HG03460 (cell line): ENCODE results near the gene SLC22A1.

Source experiments
- ATAC-seq: cut with Tn5 transposase; IDR thresholded peaks from one replicate; pipeline ENCODE4 v1.9.1; 2021; ENCODE audit not compliant: unreplicated experiment

The SLC22A1 gene

DNA sequence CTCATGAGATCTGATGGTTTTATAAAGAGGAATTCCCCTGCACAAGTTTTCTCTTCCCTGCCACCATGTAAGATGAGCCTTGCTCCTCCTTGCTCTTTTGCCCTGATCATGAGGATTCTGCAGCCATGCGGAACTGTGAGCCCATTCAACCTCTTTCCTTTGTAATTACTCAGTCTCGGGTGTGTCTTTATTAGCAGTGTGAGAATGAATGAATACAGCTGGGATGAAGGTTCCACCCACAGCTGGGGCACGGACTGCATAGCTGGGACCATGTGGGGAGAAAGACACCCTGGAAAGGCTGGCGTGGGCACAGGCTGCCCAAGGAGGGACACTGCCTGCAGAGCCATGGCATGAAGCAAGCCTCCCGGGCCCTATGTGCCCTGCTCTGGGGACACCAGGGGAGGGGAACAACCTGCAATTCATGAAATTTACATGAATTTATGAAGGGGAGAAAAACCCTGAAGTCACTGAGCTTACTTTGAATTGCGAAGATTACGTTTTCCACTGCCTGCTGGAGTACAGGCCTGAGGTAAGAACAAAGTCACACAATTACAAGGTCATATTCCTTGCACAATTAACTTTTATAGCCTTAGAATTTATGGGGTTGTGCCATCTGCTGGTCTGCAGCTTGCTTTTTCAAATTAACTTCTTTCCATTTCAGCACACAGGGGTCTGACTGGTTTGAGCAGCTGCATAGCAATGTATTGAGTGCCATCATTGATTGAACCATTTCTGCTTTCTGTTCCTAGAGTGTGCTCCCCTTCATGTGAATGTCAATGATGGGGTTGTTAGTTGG is 46.2 kb downstream of the SLC22A1 start:
- ATAC-seq: no peak

DNA sequence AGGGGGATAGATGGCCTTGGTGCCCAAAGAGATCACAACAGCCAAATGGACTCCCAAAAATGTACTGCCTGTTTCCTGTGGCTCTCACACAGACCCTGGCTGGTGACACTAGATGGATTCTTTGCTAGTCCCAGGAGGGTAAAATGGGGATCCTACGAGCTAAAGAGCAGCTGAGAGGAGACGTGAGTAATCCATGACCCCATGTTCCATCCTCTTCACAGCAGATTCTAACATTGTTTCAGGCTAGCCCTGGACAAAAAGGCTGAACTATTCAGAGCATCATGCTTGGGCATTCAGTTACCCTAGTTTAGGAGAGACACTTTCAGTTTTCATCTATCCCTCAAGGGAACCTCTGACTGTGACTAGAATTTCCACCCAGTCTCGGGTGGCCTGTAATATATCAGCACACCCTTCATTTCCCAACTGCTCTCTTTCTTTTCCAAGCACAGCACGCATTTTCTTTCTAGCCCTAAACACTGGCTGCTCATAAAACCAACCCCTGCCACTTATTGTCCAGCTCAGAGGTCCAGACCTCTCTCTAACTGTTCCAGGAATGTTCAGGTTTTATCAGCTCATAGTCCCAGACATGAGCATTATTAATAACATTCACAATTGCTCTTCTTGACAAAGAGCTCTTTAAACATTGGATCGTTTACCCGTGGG is 48.5 kb downstream of the SLC22A1 start:
- ATAC-seq: no peak

- no peak for ATAC-seq
Measured at GRCh38 chr6:160172704-160173103, 51.1 kb downstream of the SLC22A1 start.

- ATAC-seq: no peak
Measured at GRCh38 chr6:160173806-160174527, 52.4 kb downstream of the SLC22A1 start.

GRCh38 chr6:160174681-160175080 is 53.1 kb downstream of the SLC22A1 start:
- no peak for ATAC-seq

DNA sequence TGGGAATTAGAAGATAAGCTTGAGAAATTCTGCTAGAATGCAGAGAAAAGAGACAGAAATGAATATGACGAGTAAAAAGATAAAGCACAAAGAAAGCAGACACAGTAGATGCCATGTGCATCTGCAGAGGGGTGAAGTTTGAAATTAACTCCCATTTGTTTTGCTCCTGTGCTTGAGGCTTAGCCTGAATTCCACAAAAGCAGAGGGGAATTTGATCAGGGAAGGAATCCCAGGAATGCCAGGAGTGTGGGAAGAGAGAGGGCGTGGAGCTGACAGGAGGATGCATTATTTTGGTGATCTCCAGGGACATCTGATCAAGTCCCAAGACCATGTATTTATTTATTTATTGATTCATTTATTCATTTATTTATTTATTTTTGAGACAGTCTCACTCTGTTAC is 55.6 kb downstream of the SLC22A1 start:
- no peak for ATAC-seq

DNA sequence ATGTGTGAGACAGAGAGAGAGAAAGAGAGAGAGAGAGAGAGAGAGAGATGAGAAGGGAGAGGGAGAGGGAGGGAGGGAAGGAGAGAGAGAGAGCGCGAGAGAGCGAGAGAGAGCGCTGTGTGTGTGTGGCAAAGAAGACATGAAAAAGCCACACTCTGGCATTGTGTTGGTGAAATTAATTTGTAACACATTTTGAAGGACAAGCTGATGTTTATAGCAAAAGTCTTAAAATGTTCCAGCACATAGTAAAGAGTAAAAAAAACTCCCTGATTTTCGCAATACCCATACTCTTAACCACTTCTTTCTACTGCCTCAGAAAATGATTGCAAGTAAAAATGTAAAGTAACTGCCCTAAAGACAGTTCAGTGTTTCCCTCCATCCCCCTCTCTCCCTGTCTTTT is 56.7 kb downstream of the SLC22A1 start:
- no peak for ATAC-seq

DNA sequence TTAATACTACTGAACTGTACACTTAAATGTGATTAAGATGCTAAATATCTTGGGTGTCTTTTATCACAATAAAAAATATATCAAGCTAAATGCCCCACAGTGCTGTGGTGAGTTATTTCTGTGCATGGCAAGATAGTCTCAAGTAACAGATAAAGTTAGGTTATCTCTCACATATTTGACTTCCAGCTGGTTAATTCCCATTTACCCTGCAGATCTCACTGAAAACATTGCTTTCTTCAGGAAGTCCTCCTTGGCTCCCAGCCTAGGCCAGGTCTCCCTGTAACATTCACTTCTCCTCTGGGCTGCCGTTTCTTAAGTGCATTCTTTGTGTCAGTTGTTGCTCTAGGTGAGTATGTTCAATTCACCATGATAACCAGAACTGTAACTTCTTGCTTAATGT is 59.1 kb downstream of the SLC22A1 start:
- ATAC-seq: no peak

DNA sequence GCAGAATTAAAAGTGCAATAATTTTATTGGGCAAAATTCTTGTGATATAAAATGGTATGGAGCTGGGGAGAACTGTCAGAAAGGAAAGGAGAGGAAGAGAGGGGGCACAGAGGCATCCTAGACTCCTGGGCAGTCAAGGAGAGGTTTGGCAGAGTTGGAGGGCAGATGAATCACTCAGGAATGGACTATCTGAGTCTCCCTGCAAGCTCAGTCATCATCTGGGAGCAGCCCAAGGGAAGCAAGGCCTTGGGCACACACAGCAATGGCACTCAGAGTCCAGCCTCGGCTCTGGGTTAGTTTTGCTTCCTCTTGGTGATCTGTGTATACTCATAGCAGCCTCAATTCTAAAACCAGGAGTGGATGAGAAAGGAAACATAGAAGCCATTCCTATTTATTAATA is 67.2 kb downstream of the SLC22A1 start:
- no peak for ATAC-seq

DNA sequence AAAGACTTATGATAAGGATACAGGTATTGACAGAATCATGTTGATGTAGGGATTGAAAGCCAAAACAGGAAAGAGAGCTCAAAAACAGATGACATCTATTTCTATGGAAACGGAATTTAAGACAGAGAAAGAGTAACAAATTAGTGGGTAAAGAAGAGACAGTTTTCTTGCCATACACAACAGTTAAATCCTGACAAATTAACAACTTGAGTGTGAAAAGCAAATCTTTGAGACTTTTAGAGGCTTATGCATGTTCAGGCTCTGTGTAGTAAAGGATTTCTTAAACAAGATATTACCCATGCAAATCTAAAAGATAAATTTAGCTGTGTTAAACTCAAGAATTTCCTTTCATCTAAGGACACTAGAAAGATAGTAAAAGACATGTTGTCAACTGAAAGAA is 68.5 kb downstream of the SLC22A1 start:
- ATAC-seq: no peak

DNA sequence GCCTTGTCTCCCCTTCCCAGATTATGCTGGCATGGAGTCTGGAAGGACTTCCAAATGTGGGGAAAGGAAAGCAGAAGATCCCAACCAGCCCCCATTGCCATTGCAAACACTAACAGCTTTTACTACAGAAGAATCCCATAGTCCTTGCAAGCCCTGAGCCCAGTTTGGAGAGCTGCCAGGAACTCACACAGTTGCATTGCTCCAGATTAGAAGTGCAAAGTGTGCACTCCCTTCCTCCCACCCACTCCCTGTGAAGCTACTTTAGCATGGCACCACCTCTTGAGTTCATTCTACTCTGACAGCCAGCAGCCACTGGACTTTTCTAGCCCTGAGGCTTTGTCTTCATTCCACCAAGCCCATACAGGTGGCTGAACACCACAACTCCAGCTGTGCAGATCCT is 69.4 kb downstream of the SLC22A1 start:
- no peak for ATAC-seq

GRCh38 chr6:160192840-160193239 is 71.2 kb downstream of the SLC22A1 start:
- no peak for ATAC-seq

GRCh38 chr6:160194808-160195207 is 73.2 kb downstream of the SLC22A1 start:
- ATAC-seq: no peak

DNA sequence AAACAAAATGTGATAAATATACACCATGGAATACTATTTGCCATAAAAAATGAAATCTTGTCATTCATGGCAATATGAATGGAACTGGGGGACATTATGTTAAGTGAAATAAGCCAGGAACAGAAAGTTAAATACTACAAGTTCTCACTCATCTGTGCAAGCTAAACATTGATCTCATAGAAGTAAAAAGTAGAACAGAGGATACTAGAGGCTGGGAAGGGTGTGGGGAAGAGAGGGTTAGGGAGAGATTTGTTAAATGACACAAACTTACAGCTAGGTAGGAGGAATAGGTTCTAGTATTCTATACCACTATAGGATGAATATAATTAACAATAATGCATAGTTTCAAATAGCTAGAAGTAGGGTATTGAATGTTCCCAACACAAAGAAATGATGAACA is 76.0 kb downstream of the SLC22A1 start:
- no peak for ATAC-seq

- peak; percentile 95 for ATAC-seq
Measured at GRCh38 chr6:160198606-160199211, 77.1 kb downstream of the SLC22A1 start.

DNA sequence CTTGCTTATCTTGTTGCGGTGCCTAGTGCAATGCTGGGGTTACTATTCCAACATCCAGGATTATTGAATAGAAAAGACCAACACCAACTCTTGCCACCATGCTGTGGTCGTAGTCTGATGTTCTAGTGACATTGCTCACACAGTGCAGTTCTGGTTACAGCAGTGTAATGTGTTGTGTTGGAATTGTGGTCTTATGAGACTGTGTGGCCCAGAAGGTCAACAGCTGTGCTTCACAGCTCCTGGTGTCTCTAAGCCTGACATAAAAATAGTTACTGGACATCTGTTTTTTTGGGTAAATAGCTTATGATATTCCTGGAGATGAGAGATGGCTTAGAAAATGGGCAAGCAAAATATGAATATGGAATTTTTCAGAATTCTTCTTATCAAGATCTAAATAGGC is 79.4 kb downstream of the SLC22A1 start:
- no peak for ATAC-seq

DNA sequence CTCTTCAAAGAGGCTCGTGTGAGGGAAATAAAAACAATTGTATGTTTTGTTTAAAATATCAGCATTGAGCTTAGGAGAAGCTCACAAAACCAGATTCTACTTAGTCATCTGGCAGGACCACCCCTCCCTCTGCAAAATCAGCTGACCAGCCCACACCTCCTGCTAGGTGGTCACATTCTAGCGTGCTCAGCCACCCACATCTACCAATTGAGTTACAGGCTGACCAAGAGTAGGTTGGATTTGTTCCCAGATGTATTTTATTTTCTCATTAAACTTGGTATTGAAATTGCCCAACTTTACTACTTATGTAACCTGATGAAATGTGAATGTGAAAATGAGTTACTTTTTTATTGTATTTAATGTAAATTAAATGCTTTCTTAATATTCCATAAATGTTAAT is 80.8 kb downstream of the SLC22A1 start:
- ATAC-seq: no peak

DNA sequence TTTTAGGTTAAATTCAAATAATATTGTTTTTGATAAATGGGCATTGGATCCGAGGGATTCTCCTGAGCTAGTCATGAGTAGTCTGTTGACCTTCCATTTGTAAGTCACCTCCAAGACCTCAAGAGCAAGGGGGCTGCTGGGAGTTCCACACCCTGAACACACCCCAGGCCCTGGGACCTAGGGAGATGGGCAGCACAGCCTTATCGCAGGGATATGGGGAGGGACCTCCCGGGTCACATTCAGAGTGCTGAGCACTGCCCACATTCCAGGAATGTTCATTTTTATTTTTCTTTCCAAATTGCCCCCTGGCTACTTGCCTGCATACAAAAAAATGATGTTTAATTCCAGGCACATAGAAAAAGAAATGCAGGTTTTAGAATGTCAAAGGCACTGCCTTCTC is 81.5 kb downstream of the SLC22A1 start:
- ATAC-seq: no peak

GRCh38 chr6:160203522-160203921 is 81.9 kb downstream of the SLC22A1 start:
- ATAC-seq: no peak

GRCh38 chr6:160203953-160204352 is 82.3 kb downstream of the SLC22A1 start:
- no peak for ATAC-seq

DNA sequence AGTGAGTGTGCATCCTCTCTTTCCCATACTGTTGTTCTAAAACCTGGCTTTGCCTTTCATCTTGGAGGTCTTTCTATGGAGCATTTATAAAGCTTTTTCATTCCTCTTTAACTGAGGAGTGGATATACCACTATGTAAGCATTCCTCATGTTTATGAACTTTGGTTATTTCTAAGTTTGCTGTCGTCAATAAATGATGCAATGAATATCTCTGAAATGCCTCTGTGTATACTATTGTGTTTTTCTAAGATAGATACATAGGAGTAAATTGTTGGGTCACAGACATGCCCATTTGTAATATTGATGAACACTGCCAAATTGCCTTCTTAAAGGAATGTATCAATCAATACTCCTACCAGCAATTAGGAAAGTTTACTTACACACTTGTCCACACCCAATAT is 83.1 kb downstream of the SLC22A1 start:
- ATAC-seq: no peak

GRCh38 chr6:160207618-160208017 is 86.0 kb downstream of the SLC22A1 start:
- no peak for ATAC-seq
